SK-N-MC (cell line): Measurements from ENCODE around the gene NXN.

Source experiments
- EZH2 ChIP-seq: fragments of 200-600 bp; sonication (generic); IDR thresholded peaks from one replicate; pipeline ENCODE4 v1.6.1; 2017; ENCODE audit warnings: antibody characterized with exemption
- POLR2AphosphoS5 ChIP-seq: IDR thresholded peaks from 2 replicates; pipeline ENCODE4 v1.6.1; 2012; ENCODE audit warnings: mild to moderate bottlenecking, low read depth, low read length, borderline replicate concordance

DNA sequence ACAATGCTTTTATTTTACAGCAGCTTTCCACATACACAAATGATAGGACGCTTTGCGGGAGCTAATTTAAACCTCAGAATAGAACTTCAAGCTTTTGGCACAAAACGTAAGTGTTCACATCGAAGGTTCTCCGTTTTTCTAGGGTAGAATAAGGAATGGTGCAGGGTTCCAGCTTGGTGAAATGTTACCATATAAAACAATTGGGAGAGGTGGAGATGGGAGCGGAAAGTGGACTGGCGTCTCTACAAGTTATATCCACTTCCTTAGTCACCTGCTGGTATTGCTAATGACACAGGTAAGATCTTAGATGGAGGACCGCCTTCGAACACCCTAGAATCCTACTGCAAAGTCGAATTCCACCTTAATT, 1.7 kb upstream of the NXN start:
- TF ChIP-seq POLR2AphosphoS5 (no peak), EZH2 (no peak)
